ENCODE data around the gene QKI. TPM values are rescaled to one million over a fixed set of nuclear protein-coding genes. Genes with fewer than 3 reads are reported as not detected.

Gene QKI
- total RNA-seq, 1 donor from 2014 or later, result 234 TPM

GRCh38 chr6:163527291-163527690, 112.8 kb downstream of the QKI start:
- no peaks in the 10 kb centered on the region for H3K9me3 ChIP-seq
- no peak overlapping the region for H3K27ac ChIP-seq
- DNase-seq (no peak), ATAC-seq (no peak)
- no peaks in the 10 kb centered on the region for H3K27me3 ChIP-seq
- no peak overlapping the region for H3K4me3 ChIP-seq
- intact Hi-C loops (cut with DNase I), result no loop called here
- no peaks in the 10 kb centered on the region for H3K36me3 ChIP-seq
- TF ChIP-seq CTCF (IDR thresholded peaks at IDR 0.05), result no peak
- H3K4me1 ChIP-seq, result peaks cover 50% of the 10 kb centered on the region

GRCh38 chr6:163529605-163530004, 115.1 kb downstream of the QKI start:
- DNase-seq (no peak), ATAC-seq (peak; percentile 16)
- no peak for TF ChIP-seq CTCF (IDR thresholded peaks at IDR 0.05)
- intact Hi-C loops (cut with DNase I), result no loop called here
- Histone ChIP-seq H3K27me3 (no peaks in the 10 kb centered on the region), H3K4me1 (peaks cover 64% of the 10 kb centered on the region), H3K4me3 (no peak overlapping the region), H3K9me3 (no peaks in the 10 kb centered on the region), H3K36me3 (no peaks in the 10 kb centered on the region), H3K27ac (no peak overlapping the region)

GRCh38 chr6:163530406-163530805, 115.9 kb downstream of the QKI start:
- peaks cover 64% of the 10 kb centered on the region for H3K4me1 ChIP-seq
- no peak overlapping the region for H3K4me3 ChIP-seq
- H3K27ac ChIP-seq, result no peak overlapping the region
- H3K36me3 ChIP-seq, result peaks cover 2% of the 10 kb centered on the region
- TF ChIP-seq CTCF (IDR thresholded peaks at IDR 0.05), result no peak
- ATAC-seq, result no peak
- intact Hi-C loops (cut with DNase I), result no loop called here
- DNase-seq, result no peak
- no peaks in the 10 kb centered on the region for H3K27me3 ChIP-seq
- H3K9me3 ChIP-seq, result no peaks in the 10 kb centered on the region

- intact Hi-C loops (cut with DNase I), result no loop called here
- Histone ChIP-seq H3K4me3 (no peak overlapping the region), H3K4me1 (peaks cover 64% of the 10 kb centered on the region), H3K27ac (no peak overlapping the region), H3K27me3 (no peaks in the 10 kb centered on the region), H3K9me3 (no peaks in the 10 kb centered on the region), H3K36me3 (peaks cover 9% of the 10 kb centered on the region)
- no peak for DNase-seq
- TF ChIP-seq CTCF (IDR thresholded peaks at IDR 0.05), result no peak
- ATAC-seq, result peak; percentile 45
Measured at GRCh38 chr6:163531122-163531521, 116.6 kb downstream of the QKI start.

DNA sequence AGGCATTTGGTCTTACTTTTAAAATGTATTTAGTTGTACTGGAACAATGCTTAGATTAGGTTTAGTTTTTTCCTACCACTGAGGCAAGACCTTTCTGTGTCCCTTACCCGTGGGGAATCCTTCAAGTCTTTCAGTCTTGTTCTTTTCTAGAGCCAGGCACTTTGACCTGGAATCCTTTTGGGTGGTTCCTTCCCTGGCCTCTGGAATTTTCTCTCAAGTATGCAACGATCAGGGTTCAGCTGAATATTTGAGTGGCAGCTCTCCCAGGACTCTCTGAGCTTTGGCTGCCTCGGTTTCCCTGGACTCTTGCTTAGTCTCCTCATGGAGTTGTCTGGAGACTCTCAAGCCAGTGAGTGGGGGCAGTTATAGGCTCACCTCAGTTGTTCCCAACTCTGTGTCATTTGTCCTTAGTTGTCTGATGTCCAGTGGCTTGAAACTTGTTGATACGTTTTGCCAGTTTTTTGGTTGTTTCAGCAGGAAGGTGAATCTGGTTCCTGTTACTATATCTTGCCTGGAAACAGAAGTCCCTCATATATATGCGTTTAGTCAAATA, 118.1 kb downstream of the QKI start:
- no peak overlapping the region for H3K4me3 ChIP-seq
- no peaks in the 10 kb centered on the region for H3K27me3 ChIP-seq
- no peak for DNase-seq
- H3K27ac ChIP-seq, result no peak overlapping the region
- H3K9me3 ChIP-seq, result no peaks in the 10 kb centered on the region
- peaks cover 14% of the 10 kb centered on the region for H3K36me3 ChIP-seq
- intact Hi-C loops (cut with DNase I), result no loop called here
- TF ChIP-seq CTCF (IDR thresholded peaks at IDR 0.05), result no peak
- ATAC-seq, result peak; percentile 12
- H3K4me1 ChIP-seq, result peaks cover 50% of the 10 kb centered on the region

GRCh38 chr6:163533443-163533842, 118.9 kb downstream of the QKI start:
- no peak for TF ChIP-seq CTCF (IDR thresholded peaks at IDR 0.05)
- H3K36me3 ChIP-seq, result peaks cover 14% of the 10 kb centered on the region
- no peak overlapping the region for H3K4me3 ChIP-seq
- no peaks in the 10 kb centered on the region for H3K9me3 ChIP-seq
- peaks cover 44% of the 10 kb centered on the region for H3K4me1 ChIP-seq
- DNase-seq (no peak), ATAC-seq (peak; percentile 71)
- intact Hi-C loops (cut with DNase I), result no loop called here
- no peaks in the 10 kb centered on the region for H3K27me3 ChIP-seq
- no peak overlapping the region for H3K27ac ChIP-seq

Measured in upper lobe of right lung (tissue), 1 donor.